SU-DHL-6 (cell line): ENCODE results near the gene MYF5.
A peak's percentile ranks its signal among the peaks of the same experiment; 100 is the strongest.

ENCODE experiments used
- H2AFZ ChIP-seq: fragments of 200-600 bp; sonication (generic); 2 replicates; pipeline ENCODE4 v1.6.1; 2014; ENCODE audit warnings: low read depth, mild to moderate bottlenecking, moderate library complexity, mixed read lengths, antibody characterized with exemption, low read length; ENCODE audit not compliant: severe bottlenecking
- H3F3A ChIP-seq: fragments of 200-600 bp; shearing (Covaris generic); 2 replicates; pipeline ENCODE4 v1.6.0; 2016; ENCODE audit warnings: antibody characterized with exemption, mild to moderate bottlenecking; ENCODE audit not compliant: insufficient read depth
- H3K27ac ChIP-seq: fragments of 200-600 bp; sonication (generic); 2 replicates; pipeline ENCODE4 v1.5.1; 2016; ENCODE audit warnings: low read depth, mild to moderate bottlenecking, low read length, moderate library complexity, mixed read lengths
- H3K27me3 ChIP-seq: fragments of 200-600 bp; sonication (generic), shearing (Covaris generic); 2 replicates; pipeline ENCODE4 v1.6.0; 2014; ENCODE audit warnings: mild to moderate bottlenecking, low read length
- H3K36me3 ChIP-seq: fragments of 200-600 bp; sonication (generic); 2 replicates; pipeline ENCODE4 v1.6.1; 2014; ENCODE audit warnings: mild to moderate bottlenecking, low read length, mixed read lengths
- H3K4me2 ChIP-seq: fragments of 300-600, 200-600 bp; shearing (Covaris generic), sonication (generic); 2 replicates; pipeline ENCODE4 v1.6.0; 2014; ENCODE audit warnings: low read length, low read depth, mild to moderate bottlenecking; ENCODE audit not compliant: poor library complexity, severe bottlenecking
- H3K4me3 ChIP-seq: fragments of 200-600 bp; sonication (generic); 2 replicates; pipeline ENCODE4 v1.5.1; 2014; ENCODE audit warnings: antibody characterized with exemption, low read length, mild to moderate bottlenecking, mixed read lengths; ENCODE audit not compliant: insufficient read depth, poor library complexity, severe bottlenecking
- H3K79me2 ChIP-seq: fragments of 200-600 bp; sonication (generic); 2 replicates; pipeline ENCODE4 v1.6.1; 2014; ENCODE audit warnings: mild to moderate bottlenecking, low read length, moderate library complexity; ENCODE audit not compliant: insufficient read depth
- H3K9ac ChIP-seq: fragments of 200-600 bp; sonication (generic); 2 replicates; pipeline ENCODE4 v1.7.0; 2014; ENCODE audit warnings: mild to moderate bottlenecking, low read length
- H3K9me2 ChIP-seq: fragments of 200-600 bp; sonication (generic); replicated peaks from 2 replicates; pipeline ENCODE4 v1.6.1; 2014; ENCODE audit warnings: low read length; ENCODE audit not compliant: insufficient read depth
- H3K9me3 ChIP-seq: fragments of 200-600 bp; sonication (generic); 2 replicates; pipeline ENCODE4 v1.6.1; 2014; ENCODE audit warnings: low read length, mixed read lengths; ENCODE audit not compliant: insufficient read depth
- H4K20me1 ChIP-seq: fragments of 200-600 bp; sonication (generic); 2 replicates; pipeline ENCODE4 v1.6.1; 2014; ENCODE audit warnings: low read depth, mild to moderate bottlenecking, antibody characterized with exemption, low read length, moderate library complexity, mixed read lengths
- CTCF ChIP-seq: fragments of 200-600 bp; sonication (generic); IDR thresholded peaks from one replicate; pipeline ENCODE4 v1.5.1; 2017; ENCODE audit warnings: antibody characterized with exemption, mild to moderate bottlenecking, low read length, moderate library complexity; ENCODE audit not compliant: insufficient read depth, poor library complexity, severe bottlenecking
- EZH2phosphoT487 ChIP-seq: fragments of 200-600 bp; sonication (generic), shearing (Covaris generic); conservative IDR thresholded peaks from 2 replicates; pipeline ENCODE4 v1.6.1; 2018; ENCODE audit warnings: mild to moderate bottlenecking, antibody characterized with exemption, low read length, moderate library complexity, mixed read lengths

MYF5 gene

GRCh38 chr12:80756875-80757274 lies 40.2 kb downstream of the MYF5 start:
- Histone ChIP-seq H3K36me3 (no peaks in the 10 kb centered on the region), H3K9ac (no peak overlapping the region), H3K27me3 (no peaks in the 10 kb centered on the region; the same call in 1 of the 2 replicates), H3K9me2 (no peaks in the 10 kb centered on the region), H3K4me3 (no peak overlapping the region), H3K9me3 (no peaks in the 10 kb centered on the region), H3K4me2 (no peak overlapping the region), H3K27ac (no peak overlapping the region), H3K79me2 (no peaks in the 10 kb centered on the region), H4K20me1 (no peaks in the 10 kb centered on the region), H2AFZ (no peak overlapping the region), H3F3A (no peaks in the 10 kb centered on the region)
- no peak for TF ChIP-seq CTCF
- no peak for TF ChIP-seq EZH2phosphoT487

GRCh38 chr12:80761838-80762237 lies 45.1 kb downstream of the MYF5 start:
- TF ChIP-seq EZH2phosphoT487 (no peak), CTCF (no peak)
- Histone ChIP-seq H3K4me3 (no peak overlapping the region), H3K9me3 (no peaks in the 10 kb centered on the region), H3K9me2 (no peaks in the 10 kb centered on the region), H3K27ac (no peak overlapping the region), H3K9ac (no peak overlapping the region), H3K4me2 (no peak overlapping the region), H3K79me2 (no peaks in the 10 kb centered on the region), H2AFZ (no peak overlapping the region), H3K27me3 (no peaks in the 10 kb centered on the region; the same call in 1 of the 2 replicates), H3K36me3 (no peaks in the 10 kb centered on the region), H3F3A (no peaks in the 10 kb centered on the region), H4K20me1 (no peaks in the 10 kb centered on the region)

- Histone ChIP-seq H3K27ac (no peak overlapping the region), H3K36me3 (no peaks in the 10 kb centered on the region), H4K20me1 (no peaks in the 10 kb centered on the region), H3K9ac (no peak overlapping the region), H3K9me2 (no peaks in the 10 kb centered on the region), H3K79me2 (no peaks in the 10 kb centered on the region), H3K27me3 (no peaks in the 10 kb centered on the region; the same call in 1 of the 2 replicates), H3K4me3 (no peak overlapping the region), H3K9me3 (no peaks in the 10 kb centered on the region), H3K4me2 (no peak overlapping the region), H2AFZ (no peak overlapping the region), H3F3A (no peaks in the 10 kb centered on the region)
- TF ChIP-seq EZH2phosphoT487 = no peak
- TF ChIP-seq CTCF = peak; percentile 55
Measured at GRCh38 chr12:80763874-80764273, 47.2 kb downstream of the MYF5 start.

GRCh38 chr12:80766210-80766609 lies 49.5 kb downstream of the MYF5 start:
- TF ChIP-seq EZH2phosphoT487 (no peak), CTCF (no peak)
- H3K27ac ChIP-seq = no peak overlapping the region
- H3K9me2 ChIP-seq = no peaks in the 10 kb centered on the region
- no peaks in the 10 kb centered on the region for H3K9me3 ChIP-seq
- H4K20me1 ChIP-seq = no peaks in the 10 kb centered on the region
- H3K79me2 ChIP-seq = no peaks in the 10 kb centered on the region
- no peaks in the 10 kb centered on the region for H3K36me3 ChIP-seq
- no peaks in the 10 kb centered on the region for H3K27me3 ChIP-seq
- no peak overlapping the region for H3K4me2 ChIP-seq
- H3F3A ChIP-seq = no peaks in the 10 kb centered on the region
- H2AFZ ChIP-seq = no peak overlapping the region
- no peak overlapping the region for H3K9ac ChIP-seq
- H3K4me3 ChIP-seq = no peak overlapping the region
